GM10266 (cell line): ENCODE data around the gene PLCG2.

Experiments
- DNase-seq: peaks from one replicate; pipeline ENCODE4 v3.0.0; 2012; ENCODE audit errors: extremely low spot score
- CTCF ChIP-seq: IDR thresholded peaks from 2 replicates; pipeline ENCODE4 v1.5.1; 2012; ENCODE audit warnings: mild to moderate bottlenecking, low read depth; ENCODE audit not compliant: control insufficient read depth, insufficient read depth; ENCODE audit errors: missing control alignments

The PLCG2 gene

GRCh38 chr16:81834868-81835267 lies 55.8 kb downstream of the PLCG2 start:
- DNase-seq = no peak
- no peak for TF ChIP-seq CTCF

GRCh38 chr16:81836279-81837054 lies 57.4 kb downstream of the PLCG2 start:
- TF ChIP-seq CTCF = no peak
- DNase-seq = peak; percentile 29

- no peak for TF ChIP-seq CTCF
- no peak for DNase-seq
These were observed 58.2 kb downstream of the PLCG2 start for GRCh38 chr16:81837312-81837751.

DNA sequence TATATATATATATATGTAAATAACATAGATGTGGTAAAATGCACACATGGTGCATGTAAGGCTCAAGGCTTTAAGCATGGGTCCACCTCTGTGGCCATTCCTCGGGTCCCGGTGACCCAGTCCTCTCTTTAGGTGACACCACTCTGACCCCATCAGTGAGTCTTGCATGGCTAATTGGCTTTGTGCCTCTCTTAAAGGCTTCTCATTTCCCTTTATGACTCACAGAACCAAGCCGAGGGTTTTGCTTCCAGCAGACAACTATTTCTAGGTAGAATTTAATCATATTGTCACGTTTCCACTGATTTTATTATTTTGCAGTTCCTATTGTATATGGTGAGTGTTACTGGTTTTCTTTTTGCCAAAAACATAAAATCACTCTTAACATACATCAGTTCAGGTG lies 59.7 kb downstream of the PLCG2 start:
- TF ChIP-seq CTCF = no peak
- peak; percentile 39 for DNase-seq

DNA sequence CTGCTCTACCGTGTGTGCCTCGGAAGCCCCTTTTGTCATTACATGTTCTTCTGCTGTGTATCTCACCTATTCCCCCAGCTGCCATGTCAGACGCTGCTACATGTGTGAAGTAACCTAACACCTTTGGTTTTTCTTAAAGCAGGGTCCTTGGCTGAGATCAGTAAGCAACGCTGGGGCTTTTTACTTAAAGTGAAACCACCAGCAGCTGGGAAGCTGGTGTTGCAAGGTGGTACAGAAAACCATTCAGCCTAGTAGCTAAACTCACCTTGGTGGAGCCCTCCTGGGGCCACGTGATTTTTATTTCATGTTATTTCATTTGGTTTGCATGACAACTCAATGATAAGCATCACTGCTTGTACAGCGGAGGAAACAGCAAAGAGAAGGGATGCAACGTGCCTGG lies 62.6 kb downstream of the PLCG2 start:
- no peak for TF ChIP-seq CTCF
- DNase-seq = peak; percentile 42

- DNase-seq = no peak
- no peak for TF ChIP-seq CTCF
These were observed 63.6 kb downstream of the PLCG2 start for GRCh38 chr16:81842564-81843242.

GRCh38 chr16:81843243-81843582 lies 64.1 kb downstream of the PLCG2 start:
- DNase-seq = no peak
- TF ChIP-seq CTCF = no peak
